Uterus (tissue), 2 donors: ENCODE measurements around the gene TOMM6.

ENCODE experiments used
- CTCF ChIP-seq, 4 experiments: fragments of 200-600 bp in 2 of 4; fragments of 450-650 bp in 2 of 4; sonication (generic) in 2 of 4; IDR thresholded peaks; one replicate each; pipeline ENCODE4 v1.5.1; 2016 to 2019; ENCODE audit warnings: antibody characterized with exemption in 4 of 4, mild to moderate bottlenecking in 2 of 4, moderate library complexity in 1 of 4
- POLR2A ChIP-seq, 2 donors: fragments of 450-650 bp; IDR thresholded peaks; one replicate each; pipeline ENCODE4 v1.6.1; 2016; ENCODE audit warnings: antibody characterized with exemption in 2 of 2, mild to moderate bottlenecking in 1 of 2, moderate library complexity in 1 of 2

GRCh38 chr6:41789390-41789724 lies 1.9 kb downstream of the TOMM6 start:
- no peak for TF ChIP-seq CTCF (IDR thresholded peaks at IDR 0.05)
- TF ChIP-seq POLR2A (IDR thresholded peaks at IDR 0.05): no peak
